ENCODE measurements around the gene AIF1.
A peak's percentile ranks its signal among the peaks of the same experiment; 100 is the strongest.

AIF1 gene

GRCh38 chr6:31585491-31585890 lies 29.5 kb upstream of the AIF1 start:
- no peaks in the 10 kb centered on the region; the same call in 1 of the 2 replicates for H3K36me3 ChIP-seq (ENCODE audit: low read length)
- H3K9ac ChIP-seq (ENCODE audit: low read length), result peak overlapping the region; percentile 31
- H3K9me3 ChIP-seq (ENCODE audit: insufficient read depth, low read length), result no peaks in the 10 kb centered on the region
- no peaks in the 10 kb centered on the region for H3K27me3 ChIP-seq (ENCODE audit: low read length)
- H3K4me3 ChIP-seq (ENCODE audit: insufficient read depth, low read length, poor library complexity, severe bottlenecking), result no peak overlapping the region
- peak overlapping the region; percentile 27 for H3K4me2 ChIP-seq (ENCODE audit: low read depth, low read length, poor library complexity, severe bottlenecking)
- peak overlapping the region; percentile 63 for H3K27ac ChIP-seq (ENCODE audit: low read depth, low read length)
- no peak for TF ChIP-seq EZH2phosphoT487 (conservative IDR thresholded peaks at IDR 0.05; ENCODE audit: low read length)
- TF ChIP-seq CTCF (IDR thresholded peaks at IDR 0.05; ENCODE audit: insufficient read depth, low read length, poor library complexity, severe bottlenecking), result peak; percentile 94
- H4K20me1 ChIP-seq (ENCODE audit: low read depth, low read length), result no peaks in the 10 kb centered on the region
- peak overlapping the region; percentile 1 for H2AFZ ChIP-seq (ENCODE audit: low read depth, low read length, severe bottlenecking)
- peaks cover 54% of the 10 kb centered on the region for H3F3A ChIP-seq (ENCODE audit: insufficient read depth)
- peaks cover 14% of the 10 kb centered on the region for H3K79me2 ChIP-seq (ENCODE audit: insufficient read depth, low read length)
- H3K9me2 ChIP-seq (replicated peaks; ENCODE audit: insufficient read depth, low read length), result no peaks in the 10 kb centered on the region

DNA sequence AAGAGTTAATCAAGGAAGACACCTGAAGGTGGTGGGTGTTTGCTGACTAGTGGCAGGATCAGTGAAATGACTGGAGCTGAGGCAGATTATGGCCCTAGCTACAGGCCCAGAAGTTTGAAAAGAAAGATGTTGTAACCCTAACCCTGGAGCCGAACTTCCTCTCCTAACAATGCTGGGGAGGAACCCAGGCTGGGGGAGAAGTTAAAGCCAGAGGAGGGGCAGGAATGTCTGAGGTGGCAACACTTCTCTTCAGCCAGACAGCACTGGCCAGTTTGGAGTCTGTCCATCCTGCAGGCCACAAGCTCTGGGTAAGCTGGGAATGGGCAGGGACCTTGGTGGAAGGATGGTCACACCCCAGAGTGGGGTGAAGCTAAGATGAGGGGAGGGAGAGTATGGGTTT lies 29.0 kb upstream of the AIF1 start, which contains the start of gene LST1:
Gene LST1 (plus strand): TSS at position 270 of the 400 bp plus-strand sequence. CDS start 1,023 bp downstream, outside the sequence.
- no peaks in the 10 kb centered on the region for H3K27me3 ChIP-seq (ENCODE audit: low read length)
- no peaks in the 10 kb centered on the region for H4K20me1 ChIP-seq (ENCODE audit: low read depth, low read length)
- peaks cover 12% of the 10 kb centered on the region for H3K79me2 ChIP-seq (ENCODE audit: insufficient read depth, low read length)
- H3K4me2 ChIP-seq (ENCODE audit: low read depth, low read length, poor library complexity, severe bottlenecking), result peak within 1 kb of the TSS; percentile 27
- TF ChIP-seq CTCF (IDR thresholded peaks at IDR 0.05; ENCODE audit: insufficient read depth, low read length, poor library complexity, severe bottlenecking) (no peak), EZH2phosphoT487 (conservative IDR thresholded peaks at IDR 0.05; ENCODE audit: low read length) (no peak)
- peak within 1 kb of the TSS; percentile 1 for H2AFZ ChIP-seq (ENCODE audit: low read depth, low read length, severe bottlenecking)
- H3K27ac ChIP-seq (ENCODE audit: low read depth, low read length), result peak within 1 kb of the TSS; percentile 63
- H3K36me3 ChIP-seq (ENCODE audit: low read length), result no peaks in the 10 kb centered on the region; the same call in 1 of the 2 replicates
- no peak within 1 kb of the TSS for H3K4me3 ChIP-seq (ENCODE audit: insufficient read depth, low read length, poor library complexity, severe bottlenecking)
- no peaks in the 10 kb centered on the region for H3K9me2 ChIP-seq (replicated peaks; ENCODE audit: insufficient read depth, low read length)
- H3K9me3 ChIP-seq (ENCODE audit: insufficient read depth, low read length), result no peaks in the 10 kb centered on the region
- H3K9ac ChIP-seq (ENCODE audit: low read length), result peak within 1 kb of the TSS; percentile 31
- H3F3A ChIP-seq (ENCODE audit: insufficient read depth), result peaks cover 52% of the 10 kb centered on the region

DNA sequence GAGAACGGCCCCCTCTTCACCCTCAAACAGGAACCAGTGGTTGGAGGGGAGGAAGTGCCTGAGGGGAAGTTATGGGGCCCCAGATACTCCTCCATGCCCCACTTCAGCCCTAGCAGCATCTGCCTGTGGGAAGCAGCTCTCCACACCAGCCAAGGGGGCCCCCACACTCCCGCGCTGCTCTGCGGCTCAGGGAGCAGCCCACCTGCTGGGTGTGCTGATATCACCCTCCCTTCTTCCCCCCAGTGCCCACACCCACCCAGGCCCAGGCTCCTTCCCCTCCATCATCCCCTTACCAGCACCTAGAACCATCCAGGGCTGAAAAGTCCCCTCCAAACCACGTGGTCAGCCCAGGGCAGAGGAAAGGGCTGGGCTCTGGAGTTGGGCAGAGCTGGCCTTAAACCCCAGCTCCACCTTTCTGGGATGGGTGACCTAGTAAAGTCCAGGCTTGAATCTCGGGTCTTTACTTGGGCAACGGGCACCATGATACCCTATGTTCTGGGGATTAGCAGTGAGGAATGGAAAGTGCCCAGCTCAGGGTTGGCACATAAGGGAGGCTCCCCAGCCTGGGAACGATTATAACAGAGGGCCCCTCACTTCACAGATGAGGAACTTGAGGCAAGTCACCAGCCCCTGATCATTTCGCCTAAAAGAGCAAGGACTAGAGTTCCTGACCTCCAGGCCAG lies 28.3 kb upstream of the AIF1 start:
- Histone ChIP-seq H3K4me3 (ENCODE audit: insufficient read depth, low read length, poor library complexity, severe bottlenecking) (no peak overlapping the region), H3F3A (ENCODE audit: insufficient read depth) (peaks cover 44% of the 10 kb centered on the region), H3K4me2 (ENCODE audit: low read depth, low read length, poor library complexity, severe bottlenecking) (peak overlapping the region; percentile 27), H3K27ac (ENCODE audit: low read depth, low read length) (peak overlapping the region; percentile 63), H3K9me2 (replicated peaks; ENCODE audit: insufficient read depth, low read length) (no peaks in the 10 kb centered on the region), H3K36me3 (ENCODE audit: low read length) (no peaks in the 10 kb centered on the region; the same call in 1 of the 2 replicates), H3K27me3 (ENCODE audit: low read length) (no peaks in the 10 kb centered on the region), H3K9me3 (ENCODE audit: insufficient read depth, low read length) (no peaks in the 10 kb centered on the region), H3K9ac (ENCODE audit: low read length) (peak overlapping the region; percentile 31), H2AFZ (ENCODE audit: low read depth, low read length, severe bottlenecking) (peak overlapping the region; percentile 1), H3K79me2 (ENCODE audit: insufficient read depth, low read length) (peaks cover 5% of the 10 kb centered on the region), H4K20me1 (ENCODE audit: low read depth, low read length) (no peaks in the 10 kb centered on the region)
- TF ChIP-seq CTCF (IDR thresholded peaks at IDR 0.05; ENCODE audit: insufficient read depth, low read length, poor library complexity, severe bottlenecking) (no peak), EZH2phosphoT487 (conservative IDR thresholded peaks at IDR 0.05; ENCODE audit: low read length) (no peak)

Measured in SU-DHL-6 (cell line).